ENCODE measurements around the gene ZNF668. TPM values are rescaled to one million over a fixed set of nuclear protein-coding genes. Genes with fewer than 3 reads are reported as not detected.

The ZNF668 gene
- total and polyA plus RNA-seq, 2 of the 8 experiments (the other 6 are each of a cell fraction or from before 2014, with no cell fraction given): 14.0 to 14.3 TPM

DNA sequence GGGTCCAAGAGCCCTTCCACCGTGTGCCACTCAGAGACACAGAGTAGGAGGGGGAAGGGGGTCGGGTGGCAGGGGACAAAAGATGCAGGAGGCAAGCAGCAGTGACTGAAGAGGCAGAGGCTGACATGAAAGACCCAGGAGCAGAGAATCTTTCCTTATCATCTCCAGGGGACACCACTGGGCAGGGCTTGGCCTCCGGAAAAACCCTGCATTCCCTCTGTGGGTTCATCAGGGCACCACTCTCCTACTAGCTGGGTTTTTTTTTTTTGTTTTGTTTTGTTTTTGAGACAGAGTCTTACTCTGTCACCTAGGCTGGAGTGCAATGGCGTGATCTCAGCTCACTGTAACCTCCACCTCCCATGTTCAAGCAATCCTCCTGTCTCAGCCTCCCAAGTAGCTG lies 42.8 kb downstream of the ZNF668 start:
- Histone ChIP-seq H3K23ac (ENCODE audit: insufficient read length) (no peak overlapping the region), H2BK12ac (ENCODE audit: low read depth, low read length) (no peak overlapping the region), H3K4me1 (replicated peaks in 1 of 4; ENCODE audit: control insufficient read depth in 3 of 4, insufficient read depth in 4 of 4, low read length in 3 of 4) (peaks cover 0 to 4% (median 2%) of the 10 kb centered on the region in 4 experiments; a peak in 4 of 7 replicates), H4K20me1 (replicated peaks in 1 of 2; ENCODE audit: control insufficient read depth in 1 of 2, insufficient read depth in 2 of 2, low read length in 2 of 2) (peaks cover 0 to 4% of the 10 kb centered on the region in 2 experiments), H3K14ac (ENCODE audit: insufficient read length) (no peak overlapping the region), H2AK5ac (ENCODE audit: low read depth, low read length) (no peak overlapping the region), H3K79me2 (ENCODE audit: control insufficient read depth in 1 of 2, insufficient read depth in 2 of 2, low read length in 2 of 2) (no peaks in the 10 kb centered on the region), H3K56ac (replicated peaks; ENCODE audit: insufficient read length, low read depth, low read length) (no peak overlapping the region), H3K4me2 (ENCODE audit: insufficient read depth in 1 of 2, low read depth in 2 of 2, low read length in 2 of 2) (no peak overlapping the region), H3K9ac (replicated peaks in 1 of 4; ENCODE audit: extremely low read depth in 1 of 4, low read depth in 3 of 4, low read length in 3 of 4) (no peak overlapping the region), H2AFZ (ENCODE audit: low read length) (no peak overlapping the region), H3K27me3 (replicated peaks in 1 of 4; ENCODE audit: control insufficient read depth in 3 of 4, extremely low read depth in 1 of 4, insufficient read depth in 3 of 4, low read length in 3 of 4) (no peaks in the 10 kb centered on the region), H3K79me1 (ENCODE audit: low read depth, low read length) (no peaks in the 10 kb centered on the region), H4K5ac (ENCODE audit: insufficient read length, low read depth, low read length) (no peak overlapping the region), H3K18ac (ENCODE audit: extremely low read depth, low read length) (no peak overlapping the region), H2BK20ac (ENCODE audit: low read length) (no peak overlapping the region), H3K4me3 (ENCODE audit: extremely low read depth in 1 of 4, insufficient read depth in 2 of 4, low read depth in 3 of 4, low read length in 4 of 4) (no peak overlapping the region), H2BK5ac (ENCODE audit: low read depth, low read length) (no peak overlapping the region), H4K8ac (ENCODE audit: extremely low read depth, insufficient read depth, low read length) (no peak overlapping the region), H3K9me3 (ENCODE audit: insufficient read depth in 2 of 2, low read depth in 1 of 2, low read length in 1 of 2) (no peaks in the 10 kb centered on the region), H2BK15ac (ENCODE audit: low read length) (no peak overlapping the region), H3K27ac (ENCODE audit: low read depth, low read length) (no peak overlapping the region), H3K23me2 (ENCODE audit: low read depth, low read length) (peaks cover 12% of the 10 kb centered on the region; the same call in 1 of the 2 replicates), H2BK120ac (replicated peaks; ENCODE audit: low read depth, low read length) (no peak overlapping the region), H3K36me3 (ENCODE audit: control insufficient read depth in 2 of 4, insufficient read depth in 4 of 4, low read length in 3 of 4) (no peaks in the 10 kb centered on the region), H3K4ac (replicated peaks; ENCODE audit: insufficient read length, low read depth, low read length) (no peak overlapping the region), H4K91ac (replicated peaks; ENCODE audit: insufficient read length, low read length) (no peak overlapping the region)
- FAIRE-seq: no peak
- POLR2A ChIA-PET (ENCODE audit: partially characterized antibody): no interaction called here
- 87% methylated on average over 4 of the region's 4 CpGs; no CpG with 5 or more reads in 1 of the 2 experiments for WGBS, 2 experiments (ENCODE audit: extremely low coverage in 1 of 2, insufficient coverage in 1 of 2, insufficient read length in 1 of 2, insufficient replicate concordance in 2 of 2, low coverage in 1 of 2, low lambda C conversion rate in 2 of 2, missing lambda C conversion rate in 1 of 2)
- CTCF ChIA-PET (ENCODE audit: partially characterized antibody): interaction anchor here (0.6 to 2.1 kb wide), 5 partner anchors 11 to 551 kb away, joined by 3 to 8 read pairs (median 4); no protein-coding TSS in a partner anchor
- no peak for DNase-seq (ENCODE audit: low read depth in 1 of 2, low spot score in 2 of 2)
- no peak for TF ChIP-seq RBBP5 (IDR thresholded peaks at IDR 0.05; ENCODE audit: borderline replicate concordance, low read depth, low read length)
